DND-41 (cell line): ENCODE measurements around the gene ANKFN1.

ENCODE experiments used
- CTCF ChIP-seq: IDR thresholded peaks from 2 replicates; pipeline ENCODE4 v1.5.1; 2012; ENCODE audit warnings: borderline replicate concordance, low read length, moderate library complexity, mild to moderate bottlenecking; ENCODE audit not compliant: poor library complexity, severe bottlenecking; ENCODE audit errors: extremely low read depth
- EZH2 ChIP-seq: IDR thresholded peaks from 3 replicates; pipeline ENCODE4 v1.6.1; 2012; ENCODE audit warnings: borderline replicate concordance, low read depth, mild to moderate bottlenecking, moderate library complexity, low read length, inconsistent platforms; ENCODE audit not compliant: severe bottlenecking

GRCh38 chr17:56489980-56490379 lies 336.7 kb downstream of the ANKFN1 start:
- no peak for TF ChIP-seq CTCF
- no peak for TF ChIP-seq EZH2
